OCI-LY7 (cell line): ENCODE results near the gene EEIG2. TPM values are rescaled to one million over a fixed set of nuclear protein-coding genes. Genes with fewer than 3 reads are reported as not detected.
"Not testable (repeated sequence)": the region's sequence is repeated elsewhere in the genome, so short reads cannot be mapped to it uniquely, and the experiment has no call there.

ENCODE experiments used
- BruUV-seq: library from RNA; stranded (reverse); fragments of 400-500 nt; replicated peaks from 2 replicates; lab custom pipeline; 2021; lab: Mats Ljungman, UMichigan
- CTCF ChIA-PET: fragments of 300-600 bp; sonication (Branson Sonifier 250); formaldehyde crosslinking; loops from one replicate; lab custom pipeline; 2022; ENCODE audit warnings: antibody characterized with exemption; ENCODE audit not compliant: unreplicated experiment; lab: Charles Lee
- POLR2A ChIA-PET: fragments of 300-600 bp; sonication (Branson Sonifier 250); formaldehyde crosslinking; loops from one replicate; lab custom pipeline; 2022; ENCODE audit warnings: antibody characterized with exemption; lab: Charles Lee
- DNase-seq: peaks from one replicate; pipeline ENCODE4 v3.0.0-alpha.2; 2015; ENCODE audit warnings: low spot score
- H2AFZ ChIP-seq: fragments of 200-600 bp; sonication (generic), shearing (Covaris generic); 2 replicates; pipeline ENCODE4 v1.6.1; 2014; ENCODE audit warnings: mild to moderate bottlenecking, antibody characterized with exemption, low read length, moderate library complexity
- H3K27ac ChIP-seq: fragments of 200-600 bp; sonication (generic); 2 replicates; pipeline ENCODE4 v1.5.1; 2014; ENCODE audit warnings: mixed run types, low read depth, mild to moderate bottlenecking, moderate library complexity, low read length, inconsistent platforms; ENCODE audit not compliant: poor library complexity, severe bottlenecking
- H3K36me3 ChIP-seq: fragments of 200-600 bp; sonication (generic); 2 replicates; pipeline ENCODE4 v1.6.1; 2014; ENCODE audit warnings: mild to moderate bottlenecking, antibody characterized with exemption, low read length, moderate library complexity, mixed read lengths; ENCODE audit not compliant: insufficient read depth
- H3K4me1 ChIP-seq: fragments of 200-600 bp; sonication (generic); 2 replicates; pipeline ENCODE4 v1.5.1; 2014; ENCODE audit warnings: mild to moderate bottlenecking, low read length; ENCODE audit not compliant: insufficient read depth, poor library complexity, severe bottlenecking
- H3K4me2 ChIP-seq: fragments of 200-600 bp; sonication (generic); 2 replicates; pipeline ENCODE4 v1.6.1; 2014; ENCODE audit warnings: mild to moderate bottlenecking, low read length
- H3K4me3 ChIP-seq: fragments of 200-600 bp; sonication (generic); 2 replicates; pipeline ENCODE4 v1.5.1; 2014; ENCODE audit warnings: mild to moderate bottlenecking, low read depth, low read length; ENCODE audit not compliant: poor library complexity, severe bottlenecking
- H3K79me2 ChIP-seq: fragments of 200-600 bp; sonication (generic); 2 replicates; pipeline ENCODE4 v1.6.1; 2016; ENCODE audit warnings: low read depth, mild to moderate bottlenecking, low read length, moderate library complexity, mixed read lengths; ENCODE audit not compliant: insufficient read depth
- H3K9me2 ChIP-seq: fragments of 200-600 bp; sonication (generic); 2 replicates; pipeline ENCODE4 v1.6.1; 2016; ENCODE audit warnings: mild to moderate bottlenecking, low read length, mixed read lengths; ENCODE audit not compliant: insufficient read depth
- H3K9me3 ChIP-seq: fragments of 200-600 bp; sonication (generic); 2 replicates; pipeline ENCODE4 v1.6.1; 2014; ENCODE audit warnings: mild to moderate bottlenecking, mixed run types, low read length, mixed read lengths
- H4K20me1 ChIP-seq: fragments of 200-600 bp; sonication (generic); 2 replicates; pipeline ENCODE4 v1.6.1; 2014; ENCODE audit warnings: mild to moderate bottlenecking, antibody characterized with exemption, low read length, moderate library complexity, mixed read lengths; ENCODE audit not compliant: insufficient read depth
- EZH2phosphoT487 ChIP-seq: fragments of 200-600 bp; sonication (generic); IDR thresholded peaks from 2 replicates; pipeline ENCODE4 v1.6.1; 2018; ENCODE audit warnings: low read depth, borderline replicate concordance, mild to moderate bottlenecking, mixed run types, antibody characterized with exemption, low read length, moderate library complexity, mixed read lengths
- intact Hi-C: fragments of 100-400 bp; cut with micrococcal nuclease; formaldehyde crosslinking; loops from one replicate; pipeline ENCODE4 v1.10.0; 2022; ENCODE audit not compliant: unreplicated experiment
- total RNA-seq, 2 experiments: library from RNA; depleted of rRNA in 1 of 2; stranded (reverse); fragments of >200 nt in 1 of 2; shearing (Covaris generic) in 1 of 2; gene quantifications; 2 replicates each; pipeline ENCODE4 v1.2.3, GENCODE V29; 2014 to 2022
- TF ChIP-seq, protein P1 (sequence below): fragments of 200-600 bp; sonication (generic); conservative IDR thresholded peaks from 2 replicates; pipeline ENCODE4 v1.5.1; 2014; ENCODE audit warnings: mild to moderate bottlenecking, antibody characterized with exemption, low read length, moderate library complexity, mixed read lengths

Gene EEIG2
- total RNA-seq, 2 experiments from 2014 or later: 23.1 to 24.7 TPM

DNA sequence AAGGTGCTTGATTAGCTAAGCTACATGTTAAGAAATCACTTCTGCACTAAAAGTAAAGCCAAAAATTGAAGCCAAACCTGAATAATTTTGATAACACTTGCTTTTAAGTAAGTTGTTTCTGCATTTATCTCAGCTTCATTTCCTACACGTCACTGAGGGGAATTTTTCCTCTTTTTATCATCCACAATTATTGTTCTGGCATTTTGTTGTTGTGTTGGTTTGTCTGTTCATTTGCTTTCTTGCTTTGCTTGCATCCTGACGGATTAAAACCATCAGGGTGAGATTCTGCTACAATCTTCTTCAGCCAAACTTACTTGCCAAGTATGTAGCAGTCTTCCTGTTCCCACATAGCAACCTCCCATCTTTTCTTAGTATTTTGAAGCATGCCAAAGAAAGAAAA is 18.0 kb upstream of the EEIG2 start:
- DNase-seq: no peak
- Histone ChIP-seq H4K20me1 (no peaks in the 10 kb centered on the region), H3K27ac (no peak overlapping the region), H3K4me3 (no peak overlapping the region), H3K36me3 (no peaks in the 10 kb centered on the region), H3K79me2 (no peaks in the 10 kb centered on the region), H2AFZ (no peak overlapping the region), H3K9me2 (no peaks in the 10 kb centered on the region), H3K9me3 (no peaks in the 10 kb centered on the region), H3K4me2 (no peak overlapping the region), H3K4me1 (peaks cover 8% of the 10 kb centered on the region)
- BruUV-seq: no TSS peak
- TF ChIP-seq EZH2phosphoT487: no peak
- TF ChIP-seq, protein P1, sequence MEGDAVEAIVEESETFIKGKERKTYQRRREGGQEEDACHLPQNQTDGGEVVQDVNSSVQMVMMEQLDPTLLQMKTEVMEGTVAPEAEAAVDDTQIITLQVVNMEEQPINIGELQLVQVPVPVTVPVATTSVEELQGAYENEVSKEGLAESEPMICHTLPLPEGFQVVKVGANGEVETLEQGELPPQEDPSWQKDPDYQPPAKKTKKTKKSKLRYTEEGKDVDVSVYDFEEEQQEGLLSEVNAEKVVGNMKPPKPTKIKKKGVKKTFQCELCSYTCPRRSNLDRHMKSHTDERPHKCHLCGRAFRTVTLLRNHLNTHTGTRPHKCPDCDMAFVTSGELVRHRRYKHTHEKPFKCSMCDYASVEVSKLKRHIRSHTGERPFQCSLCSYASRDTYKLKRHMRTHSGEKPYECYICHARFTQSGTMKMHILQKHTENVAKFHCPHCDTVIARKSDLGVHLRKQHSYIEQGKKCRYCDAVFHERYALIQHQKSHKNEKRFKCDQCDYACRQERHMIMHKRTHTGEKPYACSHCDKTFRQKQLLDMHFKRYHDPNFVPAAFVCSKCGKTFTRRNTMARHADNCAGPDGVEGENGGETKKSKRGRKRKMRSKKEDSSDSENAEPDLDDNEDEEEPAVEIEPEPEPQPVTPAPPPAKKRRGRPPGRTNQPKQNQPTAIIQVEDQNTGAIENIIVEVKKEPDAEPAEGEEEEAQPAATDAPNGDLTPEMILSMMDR: no peak
- ChIA-PET POLR2A (no interaction called here), CTCF (no interaction called here)
- intact Hi-C loops: no loop called here

DNA sequence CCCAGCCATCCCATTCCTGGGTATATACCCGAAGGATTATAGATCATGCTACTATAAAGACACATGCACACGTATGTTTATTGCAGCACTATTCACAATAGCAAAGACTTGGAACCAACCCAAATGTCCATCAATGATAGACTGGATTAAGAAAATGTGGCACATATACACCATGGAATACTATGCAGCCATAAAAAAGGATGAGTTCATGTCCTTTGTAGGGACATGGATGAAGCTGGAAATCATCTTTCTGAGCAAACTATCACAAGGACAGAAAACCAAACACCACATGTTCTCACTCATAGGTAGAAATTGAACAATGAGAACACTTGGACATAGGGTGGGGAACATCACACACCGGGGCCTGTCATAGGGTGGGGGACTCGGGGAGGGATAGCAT is 12.4 kb upstream of the EEIG2 start:
- H4K20me1 ChIP-seq, BruUV-seq, H3K4me1 ChIP-seq, intact Hi-C loops, H3K36me3 ChIP-seq, DNase-seq, CTCF ChIA-PET, POLR2A ChIA-PET, H3K27ac ChIP-seq, H3K4me2 ChIP-seq, H2AFZ ChIP-seq, H3K9me3 ChIP-seq, H3K9me2 ChIP-seq, H3K4me3 ChIP-seq, H3K79me2 ChIP-seq: not testable (repeated sequence)

DNA sequence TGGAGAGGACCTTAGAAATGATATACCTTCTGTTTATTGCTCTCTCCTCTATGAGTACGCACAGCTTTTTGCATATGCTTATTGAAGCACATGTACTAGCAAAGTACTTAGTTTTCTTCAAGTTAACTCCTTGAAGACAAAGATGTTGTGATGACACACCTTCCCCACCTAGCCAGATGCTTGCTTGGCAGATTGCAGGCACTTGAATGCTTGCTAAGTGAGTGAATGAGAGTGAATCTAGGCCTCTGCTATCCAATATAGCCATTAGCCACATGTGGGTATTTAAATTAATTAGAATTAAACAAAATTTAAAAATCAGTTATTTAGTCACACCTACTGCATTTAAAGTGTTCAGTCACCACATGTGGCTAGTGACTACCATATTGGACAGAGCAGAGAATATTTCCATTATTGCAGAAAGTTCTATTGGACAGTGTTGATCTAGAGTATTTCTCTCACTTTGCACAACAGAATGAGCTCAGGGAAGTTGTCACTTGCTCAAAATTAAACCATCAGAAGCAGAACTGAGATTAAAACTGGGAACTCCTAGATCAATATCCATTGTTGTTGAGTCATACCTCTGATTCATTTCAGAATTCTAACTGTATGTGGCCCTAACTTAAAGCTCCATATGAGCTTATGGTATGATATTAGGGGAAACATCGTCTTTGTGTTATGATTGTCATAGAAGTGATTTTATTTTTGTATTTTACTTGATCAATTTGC is 8.6 kb upstream of the EEIG2 start:
- Histone ChIP-seq H3K9me3 (no peaks in the 10 kb centered on the region), H3K4me3 (no peak overlapping the region), H3K27ac (no peak overlapping the region), H3K4me1 (peaks cover 7% of the 10 kb centered on the region), H3K36me3 (no peaks in the 10 kb centered on the region), H3K9me2 (no peaks in the 10 kb centered on the region), H2AFZ (no peak overlapping the region), H3K79me2 (no peaks in the 10 kb centered on the region), H3K4me2 (no peak overlapping the region), H4K20me1 (no peaks in the 10 kb centered on the region)
- intact Hi-C loops: loop anchor here (10.0 kb wide), 1 partner anchor 586 kb away; the partner anchor contains the start of gene VAV3
- BruUV-seq: no TSS peak
- no peak for DNase-seq
- TF ChIP-seq, protein P1: no peak
- TF ChIP-seq EZH2phosphoT487: no peak
- ChIA-PET POLR2A (interaction anchor here (0.7 to 1.4 kb wide), 4 partner anchors 9 to 141 kb away, joined by 3 to 8 read pairs (median 3); partner anchors contain the start of genes EEIG2 and PRPF38B), CTCF (interaction anchor here (0.7 kb wide), 1 partner anchor 10 kb away, joined by 3 read pairs; no protein-coding TSS in a partner anchor)
